PFSK-1 (cell line): ENCODE results near the gene NEK2.

Experiments used
- SIN3A ChIP-seq: IDR thresholded peaks from 2 replicates; pipeline ENCODE4 v1.6.1; 2012; ENCODE audit warnings: mild to moderate bottlenecking, low read length, moderate library complexity, borderline replicate concordance; ENCODE audit not compliant: insufficient read depth
- TAF1 ChIP-seq: IDR thresholded peaks from 2 replicates; pipeline ENCODE4 v1.6.1; 2012; ENCODE audit warnings: low read length, control low read depth, borderline replicate concordance; ENCODE audit not compliant: insufficient read depth
- TF ChIP-seq, protein P1 (sequence below), 2 experiments: IDR thresholded peaks; 2 replicates each; pipeline versions ENCODE4 v1.6.1 to v1.8.0; 2011 to 2012; ENCODE audit warnings: low read depth in 2 of 2, low read length in 2 of 2, control low read depth in 1 of 2, inconsistent platforms in 1 of 2, mild to moderate bottlenecking in 1 of 2, moderate library complexity in 1 of 2; ENCODE audit not compliant: insufficient read depth in 1 of 2

DNA sequence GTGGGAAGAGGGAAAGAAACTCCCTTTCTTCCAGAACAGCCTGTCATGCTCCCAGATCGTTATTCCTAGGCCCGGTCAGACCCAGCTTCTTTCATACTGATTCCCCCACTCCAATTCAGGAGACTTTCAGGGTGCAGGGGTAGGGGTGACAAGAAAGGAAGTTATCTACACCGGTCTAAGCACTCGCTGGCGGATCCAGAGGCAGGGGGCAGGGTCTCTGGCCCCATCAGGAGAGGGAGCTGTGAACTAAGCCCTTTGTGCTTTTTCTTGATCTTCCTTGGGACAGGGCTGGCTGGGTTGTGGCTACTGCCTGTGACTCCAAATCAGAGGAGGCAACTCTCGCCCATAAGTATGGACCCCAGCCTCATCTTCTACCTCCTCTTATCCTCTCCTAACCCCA lies 44.3 kb downstream of the NEK2 start:
- TF ChIP-seq, protein P1, sequence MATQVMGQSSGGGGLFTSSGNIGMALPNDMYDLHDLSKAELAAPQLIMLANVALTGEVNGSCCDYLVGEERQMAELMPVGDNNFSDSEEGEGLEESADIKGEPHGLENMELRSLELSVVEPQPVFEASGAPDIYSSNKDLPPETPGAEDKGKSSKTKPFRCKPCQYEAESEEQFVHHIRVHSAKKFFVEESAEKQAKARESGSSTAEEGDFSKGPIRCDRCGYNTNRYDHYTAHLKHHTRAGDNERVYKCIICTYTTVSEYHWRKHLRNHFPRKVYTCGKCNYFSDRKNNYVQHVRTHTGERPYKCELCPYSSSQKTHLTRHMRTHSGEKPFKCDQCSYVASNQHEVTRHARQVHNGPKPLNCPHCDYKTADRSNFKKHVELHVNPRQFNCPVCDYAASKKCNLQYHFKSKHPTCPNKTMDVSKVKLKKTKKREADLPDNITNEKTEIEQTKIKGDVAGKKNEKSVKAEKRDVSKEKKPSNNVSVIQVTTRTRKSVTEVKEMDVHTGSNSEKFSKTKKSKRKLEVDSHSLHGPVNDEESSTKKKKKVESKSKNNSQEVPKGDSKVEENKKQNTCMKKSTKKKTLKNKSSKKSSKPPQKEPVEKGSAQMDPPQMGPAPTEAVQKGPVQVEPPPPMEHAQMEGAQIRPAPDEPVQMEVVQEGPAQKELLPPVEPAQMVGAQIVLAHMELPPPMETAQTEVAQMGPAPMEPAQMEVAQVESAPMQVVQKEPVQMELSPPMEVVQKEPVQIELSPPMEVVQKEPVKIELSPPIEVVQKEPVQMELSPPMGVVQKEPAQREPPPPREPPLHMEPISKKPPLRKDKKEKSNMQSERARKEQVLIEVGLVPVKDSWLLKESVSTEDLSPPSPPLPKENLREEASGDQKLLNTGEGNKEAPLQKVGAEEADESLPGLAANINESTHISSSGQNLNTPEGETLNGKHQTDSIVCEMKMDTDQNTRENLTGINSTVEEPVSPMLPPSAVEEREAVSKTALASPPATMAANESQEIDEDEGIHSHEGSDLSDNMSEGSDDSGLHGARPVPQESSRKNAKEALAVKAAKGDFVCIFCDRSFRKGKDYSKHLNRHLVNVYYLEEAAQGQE (IDR thresholded peaks at IDR 0.05; ENCODE audit: insufficient read depth in 1 of 2, low read depth in 2 of 2, low read length in 2 of 2): no peak
- TF ChIP-seq TAF1 (no peak), SIN3A (no peak)
